CD8-positive, alpha-beta memory T cell (primary cell): ENCODE data around the gene MXD4. TPM values are rescaled to one million over a fixed set of nuclear protein-coding genes. Genes with fewer than 3 reads are reported as not detected.

Experiments
- CTCF ChIA-PET: fragments of 350-600 bp; sonication (Branson Sonifier 250); formaldehyde crosslinking; loops from one replicate; lab custom pipeline; 2021; ENCODE audit warnings: antibody characterized with exemption; lab: Charles Lee
- POLR2A ChIA-PET: fragments of 350-600 bp; sonication (Branson Sonifier 250); formaldehyde crosslinking; loops from one replicate; lab custom pipeline; 2021; ENCODE audit warnings: antibody characterized with exemption; lab: Charles Lee
- DNase-seq, 5 donors: peaks; one replicate each; pipeline versions ENCODE4 v3.0.0 to v3.0.0-alpha.2; 2020 to 2022; ENCODE audit warnings: mixed read lengths in 1 of 5
- H3K27ac ChIP-seq: one replicate; pipeline ENCODE4 v1.7.0; 2013; ENCODE audit warnings: low read depth, mild to moderate bottlenecking, low read length, moderate library complexity
- H3K27me3 ChIP-seq: 2 replicates; pipeline ENCODE4 v1.7.0; 2013; ENCODE audit warnings: low read length, mild to moderate bottlenecking; ENCODE audit not compliant: insufficient read depth, poor library complexity, severe bottlenecking
- H3K36me3 ChIP-seq: 2 replicates; pipeline ENCODE4 v1.7.0; 2013; ENCODE audit warnings: mild to moderate bottlenecking, low read length, moderate library complexity; ENCODE audit not compliant: insufficient read depth
- H3K4me1 ChIP-seq: 2 replicates; pipeline ENCODE4 v1.7.0; 2013; ENCODE audit warnings: mild to moderate bottlenecking, low read length, moderate library complexity; ENCODE audit not compliant: insufficient read depth
- H3K4me3 ChIP-seq: 2 replicates; pipeline ENCODE4 v1.7.0; 2013; ENCODE audit warnings: mild to moderate bottlenecking, low read length
- H3K9me3 ChIP-seq: 2 replicates; pipeline ENCODE4 v1.7.0; 2013; ENCODE audit warnings: mild to moderate bottlenecking, low read length
- H3K27ac Mint-ChIP-seq, 8 donors: one replicate each; pipeline ENCODE4 v1.8.0; 2020 to 2021; ENCODE audit warnings: mixed read lengths in 8 of 8, mild to moderate bottlenecking in 6 of 8, inconsistent platforms in 3 of 8, moderate library complexity in 3 of 8
- H3K27me3 Mint-ChIP-seq, 2 donors: one replicate each; pipeline ENCODE4 v1.8.0; 2020 to 2021; ENCODE audit warnings: mixed read lengths in 2 of 2, mild to moderate bottlenecking in 1 of 2, moderate library complexity in 1 of 2
- H3K36me3 Mint-ChIP-seq, 3 donors: one replicate each; pipeline ENCODE4 v1.8.0; 2020 to 2021; ENCODE audit warnings: mixed read lengths in 3 of 3, inconsistent platforms in 1 of 3, mild to moderate bottlenecking in 1 of 3
- H3K4me1 Mint-ChIP-seq, 3 donors: one replicate each; pipeline ENCODE4 v1.8.0; 2020 to 2021; ENCODE audit warnings: mixed read lengths in 3 of 3, inconsistent platforms in 1 of 3, mild to moderate bottlenecking in 1 of 3
- H3K4me3 Mint-ChIP-seq, 7 donors: one replicate each; pipeline ENCODE4 v1.8.0; 2020 to 2021; ENCODE audit warnings: mixed read lengths in 7 of 7, mild to moderate bottlenecking in 6 of 7, moderate library complexity in 4 of 7, inconsistent platforms in 2 of 7
- H3K9me3 Mint-ChIP-seq, 5 donors: one replicate each; pipeline ENCODE4 v1.8.0; 2020 to 2022; ENCODE audit warnings: mixed read lengths in 5 of 5, mild to moderate bottlenecking in 3 of 5, moderate library complexity in 2 of 5, inconsistent platforms in 1 of 5
- polyA plus RNA-seq: library from polyadenylated mRNA; unstranded; fragments of 300-500 nt; fragmentation: Illumina TruSeq; gene quantifications from one replicate; pipeline ENCODE4 v1.2.3, GENCODE V29; 2021
- total RNA-seq, 2 experiments: library from RNA; stranded (reverse); gene quantifications; one replicate each; pipeline ENCODE4 v1.2.3, GENCODE V29; 2021

The MXD4 gene
- total and polyA plus RNA-seq, 3 experiments from 2014 or later, result 10.2 to 47.2 (median 12.2) TPM

GRCh38 chr4:2252530-2253091, 9.3 kb downstream of the MXD4 start:
- peaks cover 0 to 2% of the 10 kb centered on the region in 2 donors for H3K27me3 Mint-ChIP-seq
- Histone ChIP-seq H3K4me3 (no peak overlapping the region), H3K4me1 (no peaks in the 10 kb centered on the region), H3K36me3 (peaks cover 3% of the 10 kb centered on the region), H3K9me3 (no peaks in the 10 kb centered on the region), H3K27me3 (no peaks in the 10 kb centered on the region), H3K27ac (no peak overlapping the region)
- no peak overlapping the region for H3K4me3 Mint-ChIP-seq
- peaks cover 0 to 68% (median 3%) of the 10 kb centered on the region in 3 donors for H3K36me3 Mint-ChIP-seq
- CTCF ChIA-PET, result no interaction called here
- H3K27ac Mint-ChIP-seq, result peak overlapping the region in 3 of 8 donors; percentile 7 to 71 (median 63)
- DNase-seq, result peak in 1 of 5 donors; percentile 0
- no peaks in the 10 kb centered on the region for H3K9me3 Mint-ChIP-seq
- peaks cover 6 to 20% (median 12%) of the 10 kb centered on the region in 3 donors for H3K4me1 Mint-ChIP-seq
- POLR2A ChIA-PET, result no interaction called here

GRCh38 chr4:2251795-2252529, 9.9 kb downstream of the MXD4 start:
- peaks cover 3% of the 10 kb centered on the region for H3K36me3 ChIP-seq
- CTCF ChIA-PET, result no interaction called here
- peak in 1 of 5 donors; percentile 0 for DNase-seq

GRCh38 chr4:2251073-2251794, 10.7 kb downstream of the MXD4 start:
- POLR2A ChIA-PET, result no interaction called here
- Histone ChIP-seq H3K4me3 (no peak overlapping the region), H3K27me3 (no peaks in the 10 kb centered on the region), H3K36me3 (peaks cover 3% of the 10 kb centered on the region), H3K4me1 (no peaks in the 10 kb centered on the region), H3K27ac (no peak overlapping the region), H3K9me3 (no peaks in the 10 kb centered on the region)
- peaks cover 0 to 2% of the 10 kb centered on the region in 2 donors for H3K27me3 Mint-ChIP-seq
- CTCF ChIA-PET, result interaction anchor here (0.9 kb wide), 1 partner anchor 31 kb away, joined by 3 read pairs; no protein-coding TSS in a partner anchor
- H3K4me3 Mint-ChIP-seq, result no peak overlapping the region
- DNase-seq, result peak in 2 of 5 donors; percentile 1 to 45
- no peaks in the 10 kb centered on the region for H3K9me3 Mint-ChIP-seq
- peaks cover 0 to 58% (median 3%) of the 10 kb centered on the region in 3 donors for H3K36me3 Mint-ChIP-seq
- peak overlapping the region in 2 of 8 donors; percentile 50 to 69 for H3K27ac Mint-ChIP-seq
- H3K4me1 Mint-ChIP-seq, result peaks cover 3 to 12% (median 11%) of the 10 kb centered on the region in 3 donors

More at GRCh38 chr4:2251795-2252529, 9.9 kb downstream of the MXD4 start:
- Histone ChIP-seq H3K9me3 (no peaks in the 10 kb centered on the region), H3K27me3 (no peaks in the 10 kb centered on the region), H3K4me3 (no peak overlapping the region), H3K4me1 (no peaks in the 10 kb centered on the region), H3K27ac (no peak overlapping the region)
- Mint-ChIP-seq H3K27me3 (peaks cover 0 to 2% of the 10 kb centered on the region in 2 donors), H3K4me3 (peak overlapping the region in 2 of 7 donors; percentile 27 to 65), H3K9me3 (no peaks in the 10 kb centered on the region), H3K27ac (peak overlapping the region in 3 of 8 donors; percentile 45 to 69 (median 50)), H3K4me1 (peaks cover 4 to 14% (median 12%) of the 10 kb centered on the region in 3 donors), H3K36me3 (peaks cover 0 to 62% (median 3%) of the 10 kb centered on the region in 3 donors)
- POLR2A ChIA-PET, result no interaction called here

GRCh38 chr4:2250357-2251072, 11.4 kb downstream of the MXD4 start:
- Mint-ChIP-seq H3K36me3 (peaks cover 0 to 58% (median 3%) of the 10 kb centered on the region in 3 donors), H3K4me3 (no peak overlapping the region), H3K4me1 (peaks cover 3 to 14% (median 13%) of the 10 kb centered on the region in 3 donors), H3K9me3 (no peaks in the 10 kb centered on the region), H3K27ac (peak overlapping the region in 2 of 8 donors; percentile 57 to 66), H3K27me3 (peaks cover 0 to 2% of the 10 kb centered on the region in 2 donors)
- Histone ChIP-seq H3K4me1 (no peaks in the 10 kb centered on the region), H3K36me3 (peaks cover 3% of the 10 kb centered on the region), H3K9me3 (no peaks in the 10 kb centered on the region), H3K27ac (no peak overlapping the region), H3K27me3 (no peaks in the 10 kb centered on the region), H3K4me3 (no peak overlapping the region)
- CTCF ChIA-PET, result interaction anchor here (0.9 kb wide), 1 partner anchor 30 kb away, joined by 3 read pairs; no protein-coding TSS in a partner anchor
- DNase-seq, result no peak
- POLR2A ChIA-PET, result no interaction called here

- Mint-ChIP-seq H3K9me3 (no peaks in the 10 kb centered on the region), H3K27me3 (peaks cover 0 to 2% of the 10 kb centered on the region in 2 donors), H3K4me3 (no peak overlapping the region), H3K4me1 (peaks cover 9 to 18% (median 17%) of the 10 kb centered on the region in 3 donors), H3K36me3 (peaks cover 0 to 52% (median 3%) of the 10 kb centered on the region in 3 donors), H3K27ac (peak overlapping the region in 4 of 8 donors; percentile 17 to 66 (median 47))
- Histone ChIP-seq H3K36me3 (peaks cover 3% of the 10 kb centered on the region), H3K27ac (no peak overlapping the region), H3K9me3 (no peaks in the 10 kb centered on the region), H3K4me3 (no peak overlapping the region), H3K4me1 (no peaks in the 10 kb centered on the region), H3K27me3 (no peaks in the 10 kb centered on the region)
- ChIA-PET POLR2A (interaction anchor here (0.6 kb wide), 1 partner anchor 1100 kb away, joined by 4 read pairs; no protein-coding TSS in a partner anchor), CTCF (interaction anchor here (0.9 kb wide), 1 partner anchor 30 kb away, joined by 3 read pairs; no protein-coding TSS in a partner anchor)
- peak in 1 of 5 donors; percentile 43 for DNase-seq
Observed at GRCh38 chr4:2249526-2250356, 12.2 kb downstream of the MXD4 start.

GRCh38 chr4:2248821-2249261, 13.1 kb downstream of the MXD4 start:
- Mint-ChIP-seq H3K4me3 (no peak overlapping the region), H3K27me3 (peaks cover 0 to 2% of the 10 kb centered on the region in 2 donors), H3K36me3 (peaks cover 0 to 43% (median 3%) of the 10 kb centered on the region in 3 donors), H3K27ac (peak overlapping the region in 2 of 8 donors; percentile 27 to 37), H3K4me1 (peaks cover 8 to 14% (median 12%) of the 10 kb centered on the region in 3 donors), H3K9me3 (no peaks in the 10 kb centered on the region)
- no peaks in the 10 kb centered on the region for H3K9me3 ChIP-seq
- no peaks in the 10 kb centered on the region for H3K27me3 ChIP-seq
- no peak overlapping the region for H3K4me3 ChIP-seq
- POLR2A ChIA-PET, result no interaction called here
- H3K27ac ChIP-seq, result no peak overlapping the region
- H3K36me3 ChIP-seq, result no peaks in the 10 kb centered on the region
- no peak for DNase-seq
- no peaks in the 10 kb centered on the region for H3K4me1 ChIP-seq
- CTCF ChIA-PET, result no interaction called here
